K562 (cell line): ENCODE data around the gene NRF1. TPM values are rescaled to one million over a fixed set of nuclear protein-coding genes. Genes with fewer than 3 reads are reported as not detected.
"Not testable (repeated sequence)": the region's sequence is repeated elsewhere in the genome, so short reads cannot be mapped to it uniquely, and the experiment has no call there.

Experiments used
- ATAC-seq: fragments of 200-7000 bp; cut with Tn5 transposase; 3 replicates; pipeline ENCODE4 v1.9.1; 2020; ENCODE audit warnings: moderate library complexity
- BruUV-seq: library from RNA; stranded (reverse); fragments of 400-500 nt; replicated peaks from 2 replicates; lab custom pipeline; 2021; lab: Mats Ljungman, UMichigan
- CTCF ChIA-PET: fragments of 300-600 bp; formaldehyde crosslinking; extraction: SDS; loops from one replicate; lab custom pipeline; 2021; ENCODE audit warnings: low intra/inter-chr PET ratio; lab: Yijun Ruan, JAX
- POLR2A ChIA-PET: fragments of 300-600, 350-650 bp; sonication (Branson Sonifier 250); formaldehyde crosslinking; extraction: SDS; loops from one replicate; lab custom pipeline; 2021; ENCODE audit warnings: antibody characterized with exemption, inconsistent platforms; lab: Yijun Ruan, JAX
- DNase-seq, 4 experiments: peaks; one replicate each; pipeline versions ENCODE4 v3.0.0 to v3.0.0-alpha.2; 2011 to 2018; ENCODE audit warnings: low spot score in 3 of 4, mixed read lengths in 3 of 4; ENCODE audit errors: extremely low read depth in 1 of 4
- FAIRE-seq: peaks from 2 replicates; lab custom pipeline; 2011; peaks lifted over from hg19 to GRCh38; lab: Jason Lieb, UNC
- H2AFZ ChIP-seq: 2 replicates; pipeline ENCODE4 v1.6.0; 2011; ENCODE audit warnings: low read depth, low read length, control low read depth, inconsistent platforms
- H3K27ac ChIP-seq: fragments of 200-600 bp; 3 replicates; pipeline ENCODE4 v1.8.0; 2011; ENCODE audit warnings: low read depth, mild to moderate bottlenecking, control low read depth, inconsistent platforms, low read length, moderate library complexity, mixed read lengths; ENCODE audit errors: extremely low read depth
- H3K27me3 ChIP-seq, 2 experiments: fragments of 300-600 bp in 1 of 2; 2 replicates in 1 of 2; 3 replicates in 1 of 2; pipeline versions ENCODE4 v1.6.0 to v1.8.0; 2011; ENCODE audit warnings: inconsistent platforms in 2 of 2, low read length in 2 of 2, mild to moderate bottlenecking in 1 of 2, mixed read lengths in 1 of 2, moderate library complexity in 1 of 2; ENCODE audit not compliant: control insufficient read depth in 2 of 2, insufficient read depth in 2 of 2
- H3K36me3 ChIP-seq: fragments of 300-600 bp; 3 replicates; pipeline ENCODE4 v1.8.0; 2011; ENCODE audit warnings: mild to moderate bottlenecking, low read length, inconsistent platforms; ENCODE audit not compliant: control insufficient read depth, insufficient read depth
- H3K4me1 ChIP-seq, 2 experiments: fragments of 200-600 bp in 1 of 2; replicated peaks in 1 of 2; 2 replicates in 1 of 2; 3 replicates in 1 of 2; pipeline versions ENCODE4 v1.5.1 to v1.8.0; 2011; ENCODE audit warnings: inconsistent platforms in 2 of 2, low read length in 2 of 2, mild to moderate bottlenecking in 1 of 2, mixed read lengths in 1 of 2, moderate library complexity in 1 of 2; ENCODE audit not compliant: control insufficient read depth in 2 of 2, insufficient read depth in 2 of 2
- H3K4me2 ChIP-seq: 2 replicates; pipeline ENCODE4 v1.6.1; 2011; ENCODE audit warnings: low read length, control low read depth, inconsistent platforms, mixed read lengths; ENCODE audit not compliant: insufficient read depth
- H3K4me3 ChIP-seq: fragments of 200-600 bp; sonication (generic), shearing (Covaris generic); 2 replicates; pipeline ENCODE4 v1.5.1; 2016; ENCODE audit warnings: control low read depth, inconsistent platforms
- H3K79me2 ChIP-seq: fragments of 200-600 bp; 3 replicates; pipeline ENCODE4 v1.8.0; 2011; ENCODE audit warnings: low read length, inconsistent platforms; ENCODE audit not compliant: control insufficient read depth, insufficient read depth
- H3K9ac ChIP-seq, 2 experiments: 2 replicates each; pipeline versions ENCODE4 v1.6.0 to v1.6.1; 2011; ENCODE audit warnings: low read depth in 2 of 2, low read length in 2 of 2, control low read depth in 1 of 2, inconsistent platforms in 1 of 2, mild to moderate bottlenecking in 1 of 2, mixed read lengths in 1 of 2; ENCODE audit not compliant: insufficient read depth in 1 of 2
- H3K9me1 ChIP-seq: one replicate; pipeline ENCODE4 v1.6.0; 2011; ENCODE audit warnings: inconsistent platforms, mild to moderate bottlenecking, low read length, moderate library complexity; ENCODE audit not compliant: control insufficient read depth, insufficient read depth
- H3K9me3 ChIP-seq: replicated peaks from 2 replicates; pipeline ENCODE4 v1.5.1; 2011; ENCODE audit warnings: low read depth, low read length, inconsistent platforms; ENCODE audit not compliant: control insufficient read depth, insufficient read depth
- H4K20me1 ChIP-seq: replicated peaks from 2 replicates; pipeline ENCODE4 v1.6.1; 2011; ENCODE audit warnings: low read length, inconsistent platforms, mixed read lengths; ENCODE audit not compliant: control insufficient read depth, insufficient read depth
- C11orf30 ChIP-seq: fragments of 450-650 bp; IDR thresholded peaks from 2 replicates; pipeline ENCODE4 v1.6.1; 2016; ENCODE audit warnings: low read depth, mild to moderate bottlenecking
- ILK ChIP-seq: fragments of 450-650 bp; IDR thresholded peaks from 2 replicates; pipeline ENCODE4 v1.6.1; 2016; ENCODE audit warnings: missing genetic modification characterization, low read depth, mild to moderate bottlenecking, missing compliant biosample characterization, moderate library complexity, borderline replicate concordance
- MAFF ChIP-seq: IDR thresholded peaks from 2 replicates; pipeline ENCODE4 v1.6.1; 2012; ENCODE audit warnings: low read length, improper control_type of control experiment
- PYGO2 ChIP-seq: fragments of 450-650 bp; IDR thresholded peaks from 2 replicates; pipeline ENCODE4 v1.6.1; 2016; ENCODE audit warnings: mild to moderate bottlenecking, missing genetic modification characterization, moderate library complexity, missing compliant biosample characterization
- SMAD1 ChIP-seq: fragments of 150-350 bp; IDR thresholded peaks from 2 replicates; pipeline ENCODE4 v1.6.1; 2014; ENCODE audit warnings: low read length, low read depth; ENCODE audit not compliant: partially characterized antibody
- SMC3 ChIP-seq: conservative IDR thresholded peaks from 2 replicates; pipeline ENCODE4 v1.6.1; 2011; ENCODE audit warnings: low read depth, low read length, improper control_type of control experiment; ENCODE audit not compliant: insufficient read depth
- SP2 ChIP-seq: IDR thresholded peaks from 2 replicates; pipeline ENCODE4 v1.6.1; 2011; ENCODE audit warnings: mild to moderate bottlenecking, low read depth, low read length, moderate library complexity; ENCODE audit not compliant: poor library complexity, severe bottlenecking; ENCODE audit errors: extremely low read depth
- TEAD1 ChIP-seq, 2 experiments: fragments of 450-650 bp in 1 of 2; sonication (generic) in 1 of 2; formaldehyde crosslinking; IDR thresholded peaks; 2 replicates each; pipeline versions ENCODE4 v1.4.0 to v1.8.0; 2020 to 2022; ENCODE audit warnings: mild to moderate bottlenecking in 2 of 2, missing genetic modification reagents in 1 of 2
- ZBTB17 ChIP-seq: fragments of 450-650 bp; formaldehyde crosslinking; IDR thresholded peaks from 2 replicates; pipeline ENCODE4 v1.4.0; 2020; ENCODE audit warnings: mild to moderate bottlenecking
- ZNF316 ChIP-seq: fragments of 450-650 bp; IDR thresholded peaks from 2 replicates; pipeline ENCODE4 v1.6.1; 2016
- ZNF589 ChIP-seq: fragments of 200-800 bp; sonication (Bioruptor generic); IDR thresholded peaks from 2 replicates; pipeline ENCODE4 v1.6.1; 2016; ENCODE audit warnings: low read depth, missing genetic modification characterization, missing compliant biosample characterization
- WGBS: fragments of 100-300 bp; shearing (Covaris generic); methylation state at CpG from one replicate; pipeline ENCODE4 v1.1.6; 2016; ENCODE audit warnings: low coverage, mixed read lengths; ENCODE audit not compliant: insufficient coverage; ENCODE audit errors: missing lambda C conversion rate; 5-methylcytosine and 5-hydroxymethylcytosine counted together
- in situ Hi-C: fragments of 300-500 bp; cut with MboI; formaldehyde crosslinking; loops from 4 replicates; pipeline ENCODE4 v1.15.0; 2018; ENCODE audit warnings: inconsistent platforms, mixed read lengths
- intact Hi-C: fragments of 100-400 bp; cut with micrococcal nuclease; formaldehyde crosslinking; loops from 2 replicates; pipeline ENCODE4 v1.14.2; 2022
- polyA plus RNA-seq, 8 experiments: library from polyadenylated mRNA; depleted of rRNA in 4 of 8; stranded (reverse) in 5 of 8; unstranded in 3 of 8; fragments of >200 nt; fragmentation: Nextera tagmentation in 2 of 8; fragmentation: Illumina TruSeq in 1 of 8; extraction: Ambion mirVana in 2 of 8; extraction: Trizol in 1 of 8; gene quantifications; 2 replicates each; pipeline versions ENCODE4 v1.2.1 to v1.2.3, GENCODE V29; 2011 to 2014; ENCODE audit warnings: inconsistent platforms in 1 of 8, missing spikeins in 1 of 8
- total RNA-seq, 7 experiments: library from RNA; depleted of rRNA in 6 of 7; stranded (reverse); fragments of >200 nt in 6 of 7; fragmentation: Illumina TruSeq in 2 of 7; extraction: Trizol in 2 of 7; gene quantifications; 2 replicates each; pipeline versions ENCODE4 v1.2.1 to v1.2.3, GENCODE V29; 2011 to 2021; ENCODE audit warnings: low replicate concordance in 1 of 7
- TF ChIP-seq, protein P1 (sequence below): sonication (generic); formaldehyde crosslinking; IDR thresholded peaks from 2 replicates; pipeline ENCODE4 v1.5.0; 2020; ENCODE audit warnings: missing genetic modification reagents
- TF ChIP-seq, protein P2 (sequence below): fragments of 450-650 bp; IDR thresholded peaks from 2 replicates; pipeline ENCODE4 v1.6.1; 2016; ENCODE audit warnings: missing biosample characterization, missing genetic modification characterization
- TF ChIP-seq, protein P3 (sequence below): sonication (generic); formaldehyde crosslinking; IDR thresholded peaks from 2 replicates; pipeline ENCODE4 v1.8.1; 2023; ENCODE audit warnings: missing genetic modification reagents, mild to moderate bottlenecking, borderline replicate concordance

NRF1 gene
- total and polyA plus RNA-seq, 9 of the 15 experiments (the other 6 are each of a cell fraction or from before 2014, with no cell fraction given), result 8.6 to 28.8 (median 20.3) TPM

DNA sequence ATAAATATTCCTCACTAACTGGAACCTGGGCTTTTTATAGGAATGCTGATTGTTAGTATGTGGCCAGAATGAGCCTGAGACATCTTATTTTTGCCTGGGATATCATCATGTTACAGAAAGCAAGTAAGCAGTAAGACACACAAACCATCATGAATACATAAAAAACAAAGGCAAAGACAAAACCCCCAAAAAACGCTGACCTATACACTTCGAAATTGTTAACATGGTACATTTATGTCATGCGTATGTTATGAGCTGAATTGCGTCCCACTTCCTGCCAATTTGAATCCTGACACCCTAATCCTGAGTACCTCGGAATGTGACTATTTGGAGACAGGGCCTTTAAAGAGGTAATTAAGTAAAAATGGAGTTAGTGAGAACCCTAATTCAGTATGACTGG is 12.3 kb upstream of the NRF1 start (continued):
- TF ChIP-seq SMAD1 (no peak), C11orf30 (peak; percentile 58; the same call in 1 of the 2 replicates), ZNF316 (peak; percentile 82), ZBTB17 (CRISPR knock-in tag) (no peak), SP2 (no peak), PYGO2 (tag) (no peak), SMC3 (no peak), ZNF589 (CRISPR knock-in tag) (no peak), MAFF (0 out of 2 replicates have a peak, but pooled peaks have one; percentile 39), TEAD1 (CRISPR knock-in tag; IDR thresholded peaks at IDR 0.05) (no peak), ILK (tag) (no peak)
- TF ChIP-seq, protein P1, sequence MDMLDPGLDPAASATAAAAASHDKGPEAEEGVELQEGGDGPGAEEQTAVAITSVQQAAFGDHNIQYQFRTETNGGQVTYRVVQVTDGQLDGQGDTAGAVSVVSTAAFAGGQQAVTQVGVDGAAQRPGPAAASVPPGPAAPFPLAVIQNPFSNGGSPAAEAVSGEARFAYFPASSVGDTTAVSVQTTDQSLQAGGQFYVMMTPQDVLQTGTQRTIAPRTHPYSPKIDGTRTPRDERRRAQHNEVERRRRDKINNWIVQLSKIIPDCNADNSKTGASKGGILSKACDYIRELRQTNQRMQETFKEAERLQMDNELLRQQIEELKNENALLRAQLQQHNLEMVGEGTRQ (CRISPR knock-in tag), result no peak
- TF ChIP-seq, protein P2, sequence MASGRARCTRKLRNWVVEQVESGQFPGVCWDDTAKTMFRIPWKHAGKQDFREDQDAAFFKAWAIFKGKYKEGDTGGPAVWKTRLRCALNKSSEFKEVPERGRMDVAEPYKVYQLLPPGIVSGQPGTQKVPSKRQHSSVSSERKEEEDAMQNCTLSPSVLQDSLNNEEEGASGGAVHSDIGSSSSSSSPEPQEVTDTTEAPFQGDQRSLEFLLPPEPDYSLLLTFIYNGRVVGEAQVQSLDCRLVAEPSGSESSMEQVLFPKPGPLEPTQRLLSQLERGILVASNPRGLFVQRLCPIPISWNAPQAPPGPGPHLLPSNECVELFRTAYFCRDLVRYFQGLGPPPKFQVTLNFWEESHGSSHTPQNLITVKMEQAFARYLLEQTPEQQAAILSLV (tag), result no peak
- TF ChIP-seq, protein P3, sequence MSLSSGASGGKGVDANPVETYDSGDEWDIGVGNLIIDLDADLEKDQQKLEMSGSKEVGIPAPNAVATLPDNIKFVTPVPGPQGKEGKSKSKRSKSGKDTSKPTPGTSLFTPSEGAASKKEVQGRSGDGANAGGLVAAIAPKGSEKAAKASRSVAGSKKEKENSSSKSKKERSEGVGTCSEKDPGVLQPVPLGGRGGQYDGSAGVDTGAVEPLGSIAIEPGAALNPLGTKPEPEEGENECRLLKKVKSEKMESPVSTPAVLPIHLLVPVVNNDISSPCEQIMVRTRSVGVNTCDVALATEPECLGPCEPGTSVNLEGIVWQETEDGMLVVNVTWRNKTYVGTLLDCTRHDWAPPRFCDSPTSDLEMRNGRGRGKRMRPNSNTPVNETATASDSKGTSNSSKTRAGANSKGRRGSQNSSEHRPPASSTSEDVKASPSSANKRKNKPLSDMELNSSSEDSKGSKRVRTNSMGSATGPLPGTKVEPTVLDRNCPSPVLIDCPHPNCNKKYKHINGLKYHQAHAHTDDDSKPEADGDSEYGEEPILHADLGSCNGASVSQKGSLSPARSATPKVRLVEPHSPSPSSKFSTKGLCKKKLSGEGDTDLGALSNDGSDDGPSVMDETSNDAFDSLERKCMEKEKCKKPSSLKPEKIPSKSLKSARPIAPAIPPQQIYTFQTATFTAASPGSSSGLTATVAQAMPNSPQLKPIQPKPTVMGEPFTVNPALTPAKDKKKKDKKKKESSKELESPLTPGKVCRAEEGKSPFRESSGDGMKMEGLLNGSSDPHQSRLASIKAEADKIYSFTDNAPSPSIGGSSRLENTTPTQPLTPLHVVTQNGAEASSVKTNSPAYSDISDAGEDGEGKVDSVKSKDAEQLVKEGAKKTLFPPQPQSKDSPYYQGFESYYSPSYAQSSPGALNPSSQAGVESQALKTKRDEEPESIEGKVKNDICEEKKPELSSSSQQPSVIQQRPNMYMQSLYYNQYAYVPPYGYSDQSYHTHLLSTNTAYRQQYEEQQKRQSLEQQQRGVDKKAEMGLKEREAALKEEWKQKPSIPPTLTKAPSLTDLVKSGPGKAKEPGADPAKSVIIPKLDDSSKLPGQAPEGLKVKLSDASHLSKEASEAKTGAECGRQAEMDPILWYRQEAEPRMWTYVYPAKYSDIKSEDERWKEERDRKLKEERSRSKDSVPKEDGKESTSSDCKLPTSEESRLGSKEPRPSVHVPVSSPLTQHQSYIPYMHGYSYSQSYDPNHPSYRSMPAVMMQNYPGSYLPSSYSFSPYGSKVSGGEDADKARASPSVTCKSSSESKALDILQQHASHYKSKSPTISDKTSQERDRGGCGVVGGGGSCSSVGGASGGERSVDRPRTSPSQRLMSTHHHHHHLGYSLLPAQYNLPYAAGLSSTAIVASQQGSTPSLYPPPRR (CRISPR knock-in tag), result no peak
- TF ChIP-seq, all 486 proteins: peak for 4

DNA sequence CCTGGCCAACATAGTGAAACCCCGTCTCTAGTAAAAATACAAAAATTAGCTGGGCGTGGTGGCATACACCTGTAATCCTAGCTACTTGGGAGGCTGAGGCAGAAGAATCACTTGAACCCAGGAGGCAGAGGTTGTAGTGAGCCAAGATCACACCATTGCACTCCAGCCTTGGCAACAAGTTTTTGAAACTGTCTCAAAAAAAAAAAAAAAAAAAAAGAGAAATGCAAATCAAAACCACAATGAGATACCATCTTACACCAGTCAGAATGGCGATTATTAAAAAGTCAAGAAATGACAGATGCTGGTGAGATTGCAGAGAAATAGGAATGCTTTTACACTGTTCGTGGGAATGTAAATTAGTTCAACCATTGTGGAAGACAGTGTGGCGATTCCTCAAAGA is 7.9 kb upstream of the NRF1 start:
- peaks cover 18% of the 10 kb centered on the region for H3K36me3 ChIP-seq
- intact Hi-C loops, H3K27ac ChIP-seq, CTCF ChIA-PET, H3K27me3 ChIP-seq, H3K9ac ChIP-seq, H3K4me2 ChIP-seq, BruUV-seq, in situ Hi-C loops, H3K4me3 ChIP-seq, FAIRE-seq, H2AFZ ChIP-seq, DNase-seq, H3K9me3 ChIP-seq, ATAC-seq, H3K4me1 ChIP-seq, H3K79me2 ChIP-seq, H3K9me1 ChIP-seq, H4K20me1 ChIP-seq: not testable (repeated sequence)
- 24% methylated on average over 5 of the region's 5 CpGs for WGBS
- POLR2A ChIA-PET, result interaction anchor here (0.6 to 3.7 kb wide), 2 partner anchors 9 to 266 kb away, joined by 3 to 14 read pairs; partner anchors contain the start of gene NRF1
